HT1080 (cell line): ENCODE data around the gene PITPNM3. TPM values are rescaled to one million over a fixed set of nuclear protein-coding genes. Genes with fewer than 3 reads are reported as not detected.

Experiments
- DNase-seq: peaks from one replicate; pipeline ENCODE4 v3.0.0-alpha.2; 2015; ENCODE audit warnings: low read depth
- total RNA-seq: library from RNA; depleted of rRNA; stranded (reverse); fragments of >200 nt; shearing (Covaris generic); gene quantifications from 2 replicates; pipeline ENCODE4 v1.2.3, GENCODE V29; 2014

Gene PITPNM3
- total RNA-seq, 1 experiment from 2014 or later, result 0.32 TPM

DNA sequence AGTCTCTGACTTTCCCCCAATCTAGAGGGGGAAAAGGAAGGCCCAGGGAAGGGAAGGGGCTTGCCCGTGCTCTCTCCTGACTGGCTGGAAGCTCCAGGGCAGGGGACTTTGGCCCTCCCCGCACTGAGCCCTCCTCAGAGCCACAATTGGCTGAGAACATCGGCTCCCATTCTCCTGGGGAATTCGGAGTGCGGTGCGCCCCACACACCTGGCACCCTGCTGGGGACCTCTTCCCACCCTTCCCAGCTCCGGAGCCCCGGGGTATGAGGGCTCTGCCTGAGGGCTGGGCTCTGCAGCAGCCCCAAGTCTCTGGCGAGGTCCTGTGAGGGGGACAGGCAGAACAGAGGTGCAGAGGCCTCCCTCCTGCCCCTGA is 76.1 kb downstream of the PITPNM3 start:
- DNase-seq, result no peak

DNA sequence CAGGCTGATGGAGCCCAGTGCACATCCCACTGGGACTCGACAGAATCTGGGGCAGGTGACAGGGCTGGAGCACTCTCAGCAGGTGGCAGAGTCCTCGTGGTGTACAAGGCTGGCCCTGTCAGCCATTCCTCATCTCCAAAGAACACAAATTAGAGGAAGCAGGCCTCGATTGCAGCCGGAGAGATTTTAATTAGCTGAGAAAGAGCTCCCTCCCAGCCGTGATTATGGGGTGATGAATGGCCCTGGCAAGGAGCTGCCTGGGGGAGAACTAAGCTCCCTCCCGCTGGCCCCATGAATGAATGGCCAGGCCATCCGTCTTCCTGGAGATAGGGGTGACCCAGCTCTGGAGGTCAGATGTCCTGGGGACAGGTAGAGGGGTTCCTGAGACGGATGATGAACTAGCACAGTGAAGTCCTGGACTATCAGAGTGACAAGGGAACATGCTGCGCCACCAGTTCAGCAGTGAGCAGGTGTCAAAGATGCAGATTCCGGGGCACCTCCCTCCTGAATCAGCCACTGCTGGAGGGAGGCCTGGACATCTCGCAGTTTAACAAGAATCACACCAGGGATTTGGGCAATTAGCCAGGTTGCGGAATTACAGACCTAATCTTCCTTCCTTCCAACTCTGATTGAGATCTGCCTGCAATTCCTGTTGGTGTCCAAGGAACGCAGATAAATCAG is 76.6 kb downstream of the PITPNM3 start:
- no peak for DNase-seq

DNA sequence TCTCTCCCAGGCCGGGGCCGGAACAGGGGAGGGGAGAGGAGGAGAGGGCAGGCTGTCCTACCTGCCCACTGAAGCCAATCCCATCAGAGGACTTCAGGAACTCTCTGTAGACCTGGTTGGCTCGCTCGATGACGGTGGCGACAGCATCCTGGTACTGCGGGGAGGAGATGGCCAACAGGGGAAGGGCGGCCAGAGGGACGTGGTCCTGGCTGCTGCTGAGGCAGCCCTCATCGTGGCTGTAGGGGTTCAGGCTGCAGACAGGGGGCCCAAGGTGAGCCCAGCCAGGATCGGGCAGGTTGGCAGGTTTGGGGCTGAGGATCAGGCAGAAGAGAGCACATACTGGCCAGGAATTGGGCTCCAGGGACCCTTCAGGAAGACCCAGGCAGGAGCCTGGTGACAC is 77.9 kb downstream of the PITPNM3 start:
- DNase-seq, result no peak

DNA sequence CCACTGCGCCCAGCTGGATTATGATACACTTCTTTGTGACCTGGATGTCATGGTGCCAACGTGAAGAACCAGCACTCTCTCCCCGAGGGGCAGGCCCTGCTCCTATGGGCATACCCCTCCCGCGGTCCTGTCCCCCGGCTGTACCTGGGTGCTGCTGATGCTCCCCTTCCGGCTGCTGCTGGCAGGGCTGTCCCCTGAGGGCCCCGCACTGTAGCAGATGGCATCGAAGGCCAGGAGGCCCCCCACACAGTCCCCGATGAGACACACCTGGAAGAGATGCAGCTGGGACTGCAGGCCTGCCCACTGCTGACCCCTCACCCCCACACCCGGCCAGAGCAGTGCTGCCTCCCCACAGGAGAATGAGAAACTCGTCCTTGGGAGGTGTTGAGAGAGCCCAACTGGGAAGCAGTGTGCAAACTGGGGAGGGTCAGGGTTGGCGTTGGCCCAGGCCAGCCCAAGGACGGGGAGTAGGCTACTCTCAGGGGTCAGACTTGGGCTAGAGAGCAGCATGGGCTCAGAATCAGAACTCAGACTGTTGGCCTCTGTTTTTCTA is 78.4 kb downstream of the PITPNM3 start:
- no peak for DNase-seq

DNA sequence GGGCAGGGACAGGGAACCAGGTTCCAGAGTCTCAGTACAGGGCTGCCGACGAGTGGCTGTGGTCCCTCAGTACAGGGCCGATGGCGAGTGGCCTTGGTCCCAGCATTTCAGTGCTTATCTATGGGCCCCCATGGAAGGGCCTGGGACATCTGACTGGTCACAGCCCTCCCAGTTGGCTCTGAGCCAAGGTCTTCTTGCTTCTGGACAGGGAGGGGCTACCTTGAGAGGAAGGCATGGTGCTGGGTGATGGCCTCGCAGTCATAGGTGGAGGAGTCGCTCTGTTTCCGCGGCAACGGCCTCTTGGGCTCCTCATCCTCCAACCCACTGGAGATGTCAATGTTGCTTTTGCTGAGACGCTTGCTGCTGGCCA is 79.6 kb downstream of the PITPNM3 start:
- DNase-seq, result no peak

DNA sequence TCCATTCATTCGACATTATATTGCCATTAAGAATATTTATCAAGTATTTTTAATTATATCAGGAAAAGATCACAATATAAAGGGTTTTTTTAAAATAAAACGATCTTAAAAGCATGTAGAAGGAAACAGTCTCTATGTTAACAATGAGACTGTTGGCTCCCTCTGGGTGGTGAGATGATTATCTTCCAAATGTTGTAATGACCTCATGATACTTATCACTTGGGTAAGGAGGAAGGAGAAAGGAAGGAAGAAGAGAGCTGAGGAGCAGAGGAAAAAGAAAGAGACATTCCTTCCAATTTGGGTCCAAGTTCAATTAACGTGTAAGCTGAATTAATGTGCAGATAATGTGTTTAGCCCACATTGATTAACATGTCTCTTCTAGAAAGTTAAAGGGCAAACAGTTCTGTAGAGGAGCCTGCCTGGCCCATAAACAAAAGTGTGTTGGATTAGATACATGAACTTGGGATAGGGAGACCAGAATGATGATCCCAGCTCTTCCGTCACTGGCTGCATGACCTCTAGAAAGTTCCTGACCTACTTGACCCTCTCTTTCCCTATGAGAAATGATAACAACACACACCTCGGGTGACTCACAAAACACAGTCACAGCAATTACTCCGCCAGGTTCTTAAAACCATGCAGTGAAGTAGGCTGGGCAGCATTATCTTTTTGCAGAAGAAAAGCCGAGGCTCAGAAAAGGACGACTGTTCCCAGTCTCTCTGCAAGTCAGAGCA is 80.1 kb downstream of the PITPNM3 start:
- no peak for DNase-seq

DNA sequence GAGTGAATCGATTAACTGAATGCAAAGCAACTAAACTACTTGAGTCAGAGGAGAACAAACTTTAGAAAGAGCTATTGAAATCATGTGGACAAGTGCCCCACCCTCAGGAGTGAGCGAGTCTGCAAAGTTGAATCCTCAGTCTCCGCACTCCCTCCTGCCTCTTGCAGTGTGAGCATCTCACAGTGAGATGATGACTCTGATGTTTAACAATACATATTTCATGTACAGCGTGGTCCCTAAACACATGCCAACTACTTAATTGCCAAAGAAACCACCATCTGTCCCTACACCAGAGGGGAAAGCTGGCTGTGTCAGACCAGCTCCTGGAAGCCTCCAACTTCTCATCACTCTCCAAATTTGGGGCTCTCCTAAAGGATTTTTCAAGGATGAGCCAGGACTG is 80.9 kb downstream of the PITPNM3 start:
- no peak for DNase-seq

DNA sequence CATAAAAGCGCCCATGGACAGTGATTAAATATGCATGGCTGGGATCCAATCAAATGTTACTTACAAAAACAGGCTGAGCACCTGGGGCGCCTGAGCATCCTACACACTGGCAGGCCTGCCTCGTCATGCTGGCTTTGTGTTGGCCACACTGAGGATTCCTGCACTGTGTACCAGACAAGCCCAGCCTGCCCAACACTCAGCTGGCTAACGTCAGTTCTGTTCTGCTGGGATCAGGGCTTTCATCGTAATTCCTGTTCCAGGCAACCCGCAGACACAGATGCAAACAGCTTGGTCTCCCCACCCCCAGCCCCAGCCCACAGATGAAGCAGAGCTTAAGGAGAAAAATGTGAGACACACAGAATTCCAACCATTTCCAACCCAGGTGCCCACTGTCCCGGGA is 81.4 kb downstream of the PITPNM3 start:
- DNase-seq, result no peak

DNA sequence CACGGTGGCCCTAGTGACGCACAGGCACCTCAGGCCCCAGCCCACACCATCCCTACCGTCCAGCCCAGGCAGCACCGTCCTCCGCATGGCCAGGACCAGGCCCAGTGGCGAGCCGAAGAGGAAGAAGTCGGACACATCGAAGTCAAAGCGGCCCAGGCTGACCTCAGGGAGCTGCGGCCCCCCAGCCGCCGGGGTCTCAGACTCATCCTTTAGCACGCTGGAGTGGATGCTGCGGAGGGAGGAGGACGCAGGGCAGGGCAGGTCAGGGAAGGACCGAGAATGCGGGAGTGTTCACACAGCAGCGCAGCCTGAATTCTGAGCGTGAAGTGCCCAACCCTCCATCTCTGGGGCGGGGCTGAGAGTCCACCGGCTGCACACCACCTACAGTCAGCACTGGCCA is 82.0 kb downstream of the PITPNM3 start:
- no peak for DNase-seq

DNA sequence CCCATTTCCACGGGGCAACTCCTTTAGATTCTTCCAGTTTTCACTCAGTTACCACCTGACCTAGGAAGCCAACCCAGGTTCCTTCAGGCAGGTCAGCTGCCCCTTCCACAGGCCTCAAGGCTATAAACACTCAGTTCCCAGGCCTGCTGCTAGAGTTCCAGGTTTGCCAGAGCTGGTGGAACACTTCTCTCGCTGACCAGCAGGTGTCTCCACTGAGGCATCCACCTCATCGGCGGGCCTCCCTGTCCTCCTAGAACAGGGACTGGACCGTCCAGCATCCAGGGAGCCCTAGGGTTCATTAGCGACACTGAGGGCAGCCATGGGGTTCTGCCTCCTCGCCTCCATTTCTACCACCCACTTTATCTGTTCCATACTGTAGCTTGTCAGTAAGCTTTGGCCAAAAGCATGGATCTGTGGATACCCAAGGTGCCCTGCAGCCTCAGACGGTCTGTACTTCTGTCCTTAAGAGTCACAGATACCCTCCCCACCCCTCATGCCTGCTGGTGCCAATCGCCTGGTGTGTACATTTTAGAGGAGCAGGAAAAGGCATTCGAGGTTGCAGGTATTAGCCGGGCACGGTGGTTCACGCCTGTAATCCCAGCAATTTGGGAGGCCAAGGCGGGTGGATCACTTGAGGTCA is 83.1 kb downstream of the PITPNM3 start:
- peak; percentile 75 for DNase-seq

DNA sequence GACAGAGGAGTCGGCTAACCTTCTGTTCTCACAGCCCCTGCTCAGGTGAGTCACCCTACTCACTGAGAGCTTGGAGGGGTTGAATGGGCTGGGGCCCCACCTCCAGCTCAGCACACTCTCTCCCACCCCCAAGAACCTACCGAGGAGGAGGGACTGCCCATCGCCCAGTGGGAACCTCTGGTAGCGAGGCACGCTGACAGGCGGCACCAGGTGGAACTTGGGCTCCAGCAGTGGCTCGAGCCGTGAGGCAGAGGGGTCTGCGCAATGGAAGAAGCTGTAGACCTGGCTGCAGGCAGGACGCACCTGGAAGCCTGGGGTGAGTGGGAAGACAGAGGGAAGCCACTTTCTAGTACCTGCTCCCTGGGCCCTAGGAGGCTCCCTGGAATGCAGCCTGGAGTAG is 83.8 kb downstream of the PITPNM3 start:
- DNase-seq, result no peak

DNA sequence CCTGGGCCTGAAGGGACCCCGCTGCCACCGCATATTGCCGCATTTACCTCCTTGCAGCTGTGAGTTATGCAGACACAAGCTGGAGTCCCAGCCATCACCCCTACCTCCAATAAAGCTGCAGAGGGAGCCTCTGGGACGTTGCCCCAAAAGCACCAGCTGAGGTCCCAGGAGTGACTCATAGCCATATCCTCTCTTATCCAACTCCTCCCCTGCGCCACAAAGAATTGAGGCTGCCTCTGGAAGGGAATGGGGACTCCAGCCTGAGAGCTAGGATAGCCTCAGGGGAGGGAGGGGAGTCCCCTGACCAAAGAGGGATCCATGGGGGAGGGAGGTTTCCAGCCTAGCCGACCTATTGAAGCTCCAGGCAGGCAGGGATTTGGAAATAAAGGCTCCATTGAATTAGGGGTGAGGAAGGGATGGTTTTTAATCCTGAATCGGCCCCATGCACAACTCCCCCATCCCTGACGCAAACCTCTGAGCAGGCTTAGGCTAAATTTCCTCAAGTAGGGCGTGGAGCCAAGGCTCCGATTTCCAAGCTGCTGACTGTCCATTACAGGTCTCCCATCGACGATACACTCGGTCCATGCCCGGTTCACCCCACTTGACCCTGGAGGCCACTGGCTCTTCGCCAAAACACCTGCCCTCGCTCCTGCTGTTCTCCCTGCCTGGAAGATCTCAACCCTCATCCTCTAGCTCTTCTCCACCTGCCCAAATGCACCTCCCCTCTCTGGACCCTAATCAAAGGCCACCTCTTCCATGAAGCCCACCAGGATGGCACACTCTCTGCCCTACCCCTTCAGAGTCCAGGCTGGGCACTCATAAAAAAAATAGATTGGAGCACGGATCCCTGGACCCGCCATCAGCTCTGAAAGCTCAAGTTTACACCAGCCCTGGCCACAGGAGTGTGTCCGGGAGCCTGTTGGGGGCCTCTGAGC is 84.6 kb downstream of the PITPNM3 start:
- peak; percentile 78 for DNase-seq

DNA sequence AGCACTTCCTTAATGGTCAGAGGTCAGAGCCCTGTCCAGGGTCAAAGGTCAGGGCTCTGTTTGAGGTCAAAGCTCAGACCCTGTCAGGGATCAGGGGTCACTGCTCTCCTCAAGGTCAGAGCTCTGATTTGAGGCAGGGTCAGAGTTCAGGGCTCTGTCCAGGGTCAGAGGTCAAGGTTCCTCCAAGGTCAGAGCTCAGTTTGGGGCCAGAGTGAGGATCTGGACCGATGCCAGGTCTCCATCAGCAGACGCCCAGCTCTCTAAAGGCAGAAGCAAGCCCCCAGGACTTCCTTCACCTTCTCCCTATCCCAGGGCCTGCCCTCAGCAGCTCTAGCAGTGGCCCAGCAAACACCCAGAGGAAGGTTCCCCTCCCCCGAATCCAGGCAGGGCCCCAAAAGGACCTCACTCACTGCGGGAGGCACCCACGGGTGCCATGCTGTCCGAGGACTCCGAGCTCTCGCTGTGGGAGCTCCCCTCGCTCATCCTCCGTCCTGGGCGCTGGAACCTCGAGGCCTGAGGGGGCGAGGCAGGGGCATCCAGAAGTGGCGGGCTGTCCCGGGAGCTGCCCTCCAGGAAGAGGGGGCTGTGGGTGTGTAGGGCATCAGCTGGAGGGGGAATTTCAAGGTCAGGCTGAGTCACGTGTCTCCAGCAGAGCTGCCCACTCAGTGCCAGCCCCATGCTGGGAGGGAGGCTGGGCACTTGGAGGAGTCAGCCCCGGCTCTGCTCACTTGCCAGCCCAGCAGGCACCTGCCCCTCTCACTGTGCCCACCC is 85.4 kb downstream of the PITPNM3 start:
- DNase-seq, result no peak

DNA sequence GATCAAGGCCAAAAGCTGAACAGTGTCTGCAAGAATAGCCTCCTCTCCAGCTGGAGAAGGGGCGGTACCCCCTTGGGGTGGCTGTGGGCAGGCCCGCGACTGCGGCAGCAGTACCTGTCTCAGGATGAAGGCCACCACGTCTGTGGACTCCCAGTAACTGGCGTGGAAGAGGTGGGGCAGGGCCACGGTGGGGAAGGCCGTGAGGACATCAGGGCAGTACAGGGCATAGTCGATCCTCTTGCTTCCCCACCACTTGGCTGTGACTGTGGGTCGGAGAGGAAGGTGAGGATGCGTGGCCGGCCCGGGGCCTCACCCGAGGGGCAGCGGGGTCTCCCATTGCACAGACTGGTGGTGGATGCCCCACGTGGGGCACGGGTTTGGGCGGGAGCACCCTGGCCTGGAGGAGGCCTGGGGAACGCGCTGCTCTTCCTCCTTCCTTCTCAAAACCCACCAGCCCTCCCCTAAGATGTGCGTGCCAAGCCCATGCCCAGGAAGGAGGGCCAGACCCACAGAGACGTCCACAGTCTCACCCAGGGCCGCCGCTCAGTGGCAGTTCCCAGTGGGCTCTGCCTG is 86.1 kb downstream of the PITPNM3 start:
- no peak for DNase-seq

DNA sequence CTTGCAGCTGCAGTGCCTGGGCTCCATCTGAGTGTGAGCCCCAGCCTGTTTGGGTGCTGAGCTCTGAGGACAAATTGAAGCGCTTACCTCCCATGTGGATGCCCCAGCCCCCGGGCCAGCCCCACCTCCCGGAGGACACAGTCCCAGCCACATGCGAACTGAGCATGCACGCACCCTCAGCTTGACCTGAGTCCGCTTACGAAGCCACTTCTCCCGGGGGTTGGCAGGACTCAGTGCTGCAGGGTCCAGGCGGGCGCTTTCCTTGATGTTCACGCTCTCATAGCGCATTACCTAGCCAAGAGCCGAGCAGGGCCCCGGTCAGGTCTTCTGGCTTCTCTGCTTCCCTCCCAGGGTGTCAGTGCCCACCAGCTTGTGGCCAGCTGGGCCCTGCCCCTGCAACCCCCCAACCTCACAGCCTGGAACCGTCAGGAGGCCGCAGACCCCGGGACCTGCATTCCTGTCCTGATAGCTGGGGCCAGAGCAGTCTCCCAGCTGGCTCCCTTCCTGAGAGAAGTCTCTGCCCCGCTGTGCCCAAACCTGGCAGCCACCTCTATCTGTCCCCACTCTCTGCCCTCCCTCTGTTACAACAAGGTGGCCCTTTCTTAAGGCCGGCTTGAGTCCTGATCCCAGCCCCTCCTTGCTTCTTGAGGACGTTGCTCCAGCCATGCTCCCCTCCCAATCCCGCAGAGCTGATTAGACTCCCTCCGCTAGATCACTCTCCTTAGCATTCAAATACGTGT is 88.1 kb downstream of the PITPNM3 start:
- no peak for DNase-seq

DNA sequence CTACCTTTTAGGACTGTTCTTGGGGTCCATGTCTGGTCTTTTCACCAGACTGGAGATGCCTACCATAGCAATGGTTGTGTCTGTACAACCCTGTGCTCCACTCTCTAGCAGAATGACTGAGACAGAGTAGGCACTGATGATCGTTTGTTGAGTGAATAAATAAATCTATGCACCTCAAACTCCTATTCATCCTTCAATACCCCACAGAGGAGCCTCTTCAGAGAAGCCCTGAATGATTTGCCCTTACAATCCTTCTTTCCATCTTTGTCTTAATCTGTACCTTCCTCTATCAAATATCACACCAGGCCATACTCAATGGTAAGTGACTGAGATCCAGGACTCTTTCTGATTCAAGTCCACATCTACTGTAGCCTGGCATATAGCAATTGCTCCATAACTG is 88.8 kb downstream of the PITPNM3 start:
- DNase-seq, result no peak

DNA sequence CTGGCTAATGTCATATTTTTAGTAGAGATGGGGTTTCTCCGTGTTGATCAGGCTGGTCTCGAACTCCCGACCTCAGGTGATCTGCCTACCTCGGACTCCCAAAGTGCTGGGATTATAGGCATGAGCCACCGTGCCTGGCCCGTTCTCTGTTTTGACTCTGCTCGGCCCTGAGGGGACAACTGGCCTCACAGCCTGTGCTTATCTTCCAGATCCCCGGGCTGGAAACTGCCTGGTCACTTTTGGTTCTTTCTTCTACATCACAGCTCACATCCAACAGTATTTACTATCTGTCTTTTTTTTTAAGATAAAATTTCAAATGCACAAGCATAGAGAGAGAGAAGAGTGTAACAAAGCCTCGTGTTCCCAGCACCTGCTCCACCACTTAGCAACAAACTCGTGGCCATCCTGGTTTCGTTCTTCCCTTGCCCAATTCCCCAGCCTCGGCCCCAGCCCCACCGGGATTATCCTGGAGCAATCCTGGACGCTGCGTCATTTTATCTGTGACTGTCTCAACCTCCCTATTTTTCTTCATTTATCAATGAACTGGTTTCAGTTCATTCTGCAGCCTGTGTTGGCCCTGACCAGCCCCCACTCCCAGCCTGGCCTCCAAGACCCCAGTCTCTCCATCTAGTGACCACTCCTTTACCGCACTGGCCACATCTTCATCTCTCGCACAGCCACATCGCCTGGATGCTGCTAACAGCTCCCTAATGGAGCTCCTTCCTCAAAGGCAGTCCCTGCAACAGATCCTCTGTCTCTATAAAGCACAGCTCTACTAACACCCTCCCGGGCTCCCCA is 91.0 kb downstream of the PITPNM3 start:
- DNase-seq, result no peak

DNA sequence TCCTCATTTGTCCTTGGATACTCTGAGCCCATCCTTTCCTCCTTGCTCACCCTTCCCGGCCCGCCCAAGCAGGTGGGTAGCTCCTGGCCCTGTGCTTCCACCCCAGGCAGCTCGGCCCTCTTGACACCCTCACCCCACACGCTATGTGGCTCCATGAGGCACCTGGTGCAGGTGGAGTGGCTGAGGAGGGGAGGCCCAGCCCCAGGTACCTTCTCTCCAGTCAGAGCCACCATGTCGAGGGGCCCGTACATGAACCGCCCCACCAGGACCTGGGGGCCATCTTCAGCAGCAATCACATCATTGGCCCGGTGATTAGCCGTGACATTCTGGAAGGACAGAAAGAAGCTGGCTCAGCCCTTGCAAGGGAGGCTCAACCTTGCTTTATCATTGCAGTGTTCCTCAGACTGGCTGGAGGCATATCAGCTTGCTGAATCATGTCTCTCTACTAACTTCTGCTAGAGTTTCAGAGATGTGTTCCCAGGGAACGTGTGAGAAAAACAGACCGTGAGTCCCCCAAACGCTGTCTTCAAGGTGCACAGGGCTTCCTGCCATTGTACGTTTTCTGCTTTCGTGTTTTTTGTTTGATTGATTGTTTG is 91.8 kb downstream of the PITPNM3 start:
- DNase-seq, result no peak
